Germinal center (tissue), 1 donor: Measurements from ENCODE around the gene PRRG2.

Source experiments
- DNase-seq: peaks from one replicate; pipeline ENCODE4 v3.0.0; 2012; ENCODE audit warnings: mixed read lengths, low spot score

Gene PRRG2

GRCh38 chr19:49589502-49589905 lies 8.4 kb downstream of the PRRG2 start:
- no peak for DNase-seq

- DNase-seq: peak; percentile 97
These were observed 9.2 kb downstream of the PRRG2 start for GRCh38 chr19:49590071-49590970.

GRCh38 chr19:49590971-49591730 lies 10.0 kb downstream of the PRRG2 start, which contains the start of gene PRR12:
TSS of gene PRR12 (plus strand) at chr19:49591182. CDS start at chr19:49591655, 473 bp downstream.
- peak; percentile 85 for DNase-seq

- peak; percentile 62 for DNase-seq
These were observed 10.8 kb downstream of the PRRG2 start for GRCh38 chr19:49591731-49592485.

GRCh38 chr19:49592486-49593232 lies 11.5 kb downstream of the PRRG2 start:
- DNase-seq: peak; percentile 49

GRCh38 chr19:49593233-49594113 lies 12.4 kb downstream of the PRRG2 start:
- peak; percentile 100 for DNase-seq

- DNase-seq: no peak
These were observed 13.3 kb downstream of the PRRG2 start for GRCh38 chr19:49594157-49594992.

- no peak for DNase-seq
These were observed 14.1 kb downstream of the PRRG2 start for GRCh38 chr19:49594993-49595818.

GRCh38 chr19:49595819-49596404 lies 14.8 kb downstream of the PRRG2 start:
- no peak for DNase-seq

- DNase-seq: no peak
These were observed 15.3 kb downstream of the PRRG2 start for GRCh38 chr19:49596407-49596806.

GRCh38 chr19:49596954-49597702 lies 16.0 kb downstream of the PRRG2 start:
- no peak for DNase-seq

GRCh38 chr19:49597703-49597974 lies 16.5 kb downstream of the PRRG2 start:
- DNase-seq: no peak

GRCh38 chr19:49599378-49600295 lies 18.5 kb downstream of the PRRG2 start:
- DNase-seq: no peak

GRCh38 chr19:49601482-49602038 lies 20.4 kb downstream of the PRRG2 start:
- DNase-seq: no peak

- DNase-seq: no peak
These were observed 21.7 kb downstream of the PRRG2 start for GRCh38 chr19:49602806-49603205.

GRCh38 chr19:49605605-49606004 lies 24.5 kb downstream of the PRRG2 start:
- DNase-seq: no peak
